NCI-H82 treated with DMSO at 0.1 percent for 48 hours (cell line): Measurements from ENCODE around the gene RAB40C.

Experiments
- DNase-seq: peaks from one replicate; lab custom pipeline; 2025; ENCODE audit not compliant: unreplicated experiment; lab: John Stamatoyannopoulos, UW

Gene RAB40C

GRCh38 chr16:666572-666971 lies 76.7 kb downstream of the RAB40C start:
- no peak for DNase-seq

- DNase-seq, result no peak
Observed at GRCh38 chr16:667113-667779, 77.4 kb downstream of the RAB40C start.

GRCh38 chr16:667780-668518 lies 78.1 kb downstream of the RAB40C start, which contains the start of gene RHOT2:
Gene RHOT2 (plus strand): TSS chr16:668132. CDS start chr16:668200, 68 bp downstream.
- peak; percentile 61 for DNase-seq

GRCh38 chr16:668519-669171 lies 78.8 kb downstream of the RAB40C start:
- DNase-seq, result no peak

GRCh38 chr16:669666-670065 lies 79.8 kb downstream of the RAB40C start:
- no peak for DNase-seq

GRCh38 chr16:670485-671352 lies 80.9 kb downstream of the RAB40C start:
- no peak for DNase-seq

- DNase-seq, result no peak
Observed at GRCh38 chr16:671353-672131, 81.7 kb downstream of the RAB40C start.

- no peak for DNase-seq
Observed at GRCh38 chr16:672371-672770, 82.5 kb downstream of the RAB40C start.

GRCh38 chr16:672851-673250 lies 83.0 kb downstream of the RAB40C start:
- DNase-seq, result no peak

- DNase-seq, result no peak
Observed at GRCh38 chr16:673399-673991, 83.6 kb downstream of the RAB40C start.

- no peak for DNase-seq
Observed at GRCh38 chr16:674214-674881, 84.5 kb downstream of the RAB40C start.

- no peak for DNase-seq
Observed at GRCh38 chr16:674968-675883, 85.4 kb downstream of the RAB40C start, which contains the start of gene RHBDL1. Gene RHBDL1 (plus strand): TSS chr16:675671. CDS start chr16:675791, 120 bp downstream.

- DNase-seq, result no peak
Observed at GRCh38 chr16:675884-676564, 86.2 kb downstream of the RAB40C start.

GRCh38 chr16:676565-676902 lies 86.7 kb downstream of the RAB40C start:
- DNase-seq, result no peak

GRCh38 chr16:676913-677312 lies 87.0 kb downstream of the RAB40C start:
- no peak for DNase-seq

- no peak for DNase-seq
Observed at GRCh38 chr16:677316-678190, 87.7 kb downstream of the RAB40C start.
